ENCODE data around the gene YIPF1.
A peak's percentile ranks its signal among the peaks of the same experiment; 100 is the strongest.

Gene YIPF1

DNA sequence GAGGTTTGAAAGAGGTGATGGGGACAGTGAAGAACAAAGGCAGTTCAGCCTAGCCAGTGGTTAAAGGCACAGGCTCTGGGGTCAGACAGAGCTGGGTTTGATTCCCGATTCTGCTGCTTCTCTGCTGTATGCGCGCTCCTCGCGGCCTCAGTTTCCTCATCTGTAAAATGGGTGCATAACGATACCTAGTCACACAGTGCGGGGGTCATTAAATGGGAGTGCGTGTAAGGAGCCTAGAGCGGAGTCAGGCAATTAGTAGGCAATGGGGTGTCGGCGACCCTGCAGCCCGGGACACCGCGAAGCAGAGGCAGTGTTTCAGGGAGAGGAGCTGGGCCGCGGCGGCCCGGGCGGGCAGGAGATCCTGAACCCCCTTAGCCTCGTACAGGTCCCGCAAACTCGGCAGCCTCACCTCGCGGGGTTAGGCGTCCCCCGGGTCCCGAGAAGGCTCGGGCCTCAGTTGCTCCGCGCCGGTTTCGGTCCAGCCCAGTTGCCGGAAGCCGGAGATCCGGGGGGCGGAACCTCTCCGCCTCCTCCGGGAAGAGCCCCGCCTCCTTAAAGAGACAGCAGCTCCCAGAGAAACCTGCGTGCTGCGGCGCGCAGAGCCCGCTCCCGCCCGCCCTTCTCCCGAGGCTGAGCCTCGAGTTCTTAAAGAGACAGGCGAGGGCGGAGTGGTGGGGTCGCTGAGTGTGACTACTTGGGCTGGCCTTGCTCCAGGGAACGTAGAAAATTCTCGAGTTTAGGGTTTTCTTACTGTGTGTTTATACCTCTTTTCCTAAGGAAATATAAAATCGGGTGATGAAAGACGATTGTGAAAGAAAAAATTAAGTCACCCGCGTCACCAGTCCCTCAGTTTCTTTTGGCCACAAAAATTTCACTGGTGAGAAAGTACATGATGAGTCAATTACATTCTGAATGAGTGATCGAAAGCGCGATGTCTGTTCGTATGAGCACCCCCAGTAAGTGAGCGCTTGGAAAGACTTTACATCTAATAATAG lies at the start of gene YIPF1:
TSS of gene YIPF1 (minus strand) at position 494 of the 995 bp plus-strand sequence. CDS start 860 bp downstream, outside the sequence.
- FAIRE-seq, result peak; percentile 13

DNA sequence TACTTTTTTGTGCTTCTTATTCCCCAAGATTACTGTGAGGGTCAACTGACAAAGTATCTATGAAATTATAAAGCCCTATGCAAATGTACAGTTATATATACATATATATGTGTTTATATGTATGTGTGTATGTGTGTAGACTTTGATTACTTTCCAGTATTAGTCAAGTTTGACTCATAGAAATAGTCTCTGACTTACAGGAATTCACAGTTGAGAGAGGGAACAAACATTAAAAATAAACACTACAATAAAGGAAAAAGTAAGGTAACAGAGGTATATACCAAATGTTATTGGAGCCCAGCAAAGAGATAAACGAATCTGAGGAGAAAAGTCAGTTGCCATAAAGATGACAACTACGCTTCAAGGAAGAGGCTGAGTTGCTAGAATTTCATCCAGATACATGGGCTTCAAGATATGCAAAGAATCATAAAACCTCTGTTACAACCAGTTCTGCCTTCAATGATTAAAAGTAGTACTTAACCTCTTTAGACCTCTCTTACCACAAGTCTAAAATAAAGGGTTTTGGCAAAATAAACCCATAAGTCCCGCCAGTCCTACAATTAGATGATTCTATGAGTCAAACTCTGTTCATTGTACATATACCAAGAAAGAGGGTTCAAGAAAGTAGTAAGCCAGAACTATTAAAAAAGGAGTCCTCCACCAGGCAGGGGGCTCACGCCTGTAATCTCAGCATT lies 48.7 kb upstream of the YIPF1 start:
- no peak for FAIRE-seq

DNA sequence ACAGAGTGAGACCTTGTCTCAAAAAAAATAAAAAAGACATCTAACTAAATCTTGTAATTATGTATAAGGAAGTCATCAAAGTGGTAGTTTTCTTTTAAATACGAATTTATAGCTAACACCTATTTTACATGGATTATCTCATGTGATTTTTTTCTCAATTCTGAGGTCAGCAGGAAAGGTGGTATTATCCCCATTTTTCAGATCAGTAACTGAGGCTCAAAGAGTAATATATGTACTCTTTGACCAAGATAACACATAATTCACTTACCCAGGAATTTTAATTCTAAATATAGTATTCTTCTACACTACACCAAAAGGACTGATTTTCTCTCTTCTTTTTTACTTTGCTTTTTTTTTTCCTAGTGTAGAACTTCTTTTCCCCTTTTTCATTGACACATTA lies 46.8 kb upstream of the YIPF1 start:
- no peak for FAIRE-seq

DNA sequence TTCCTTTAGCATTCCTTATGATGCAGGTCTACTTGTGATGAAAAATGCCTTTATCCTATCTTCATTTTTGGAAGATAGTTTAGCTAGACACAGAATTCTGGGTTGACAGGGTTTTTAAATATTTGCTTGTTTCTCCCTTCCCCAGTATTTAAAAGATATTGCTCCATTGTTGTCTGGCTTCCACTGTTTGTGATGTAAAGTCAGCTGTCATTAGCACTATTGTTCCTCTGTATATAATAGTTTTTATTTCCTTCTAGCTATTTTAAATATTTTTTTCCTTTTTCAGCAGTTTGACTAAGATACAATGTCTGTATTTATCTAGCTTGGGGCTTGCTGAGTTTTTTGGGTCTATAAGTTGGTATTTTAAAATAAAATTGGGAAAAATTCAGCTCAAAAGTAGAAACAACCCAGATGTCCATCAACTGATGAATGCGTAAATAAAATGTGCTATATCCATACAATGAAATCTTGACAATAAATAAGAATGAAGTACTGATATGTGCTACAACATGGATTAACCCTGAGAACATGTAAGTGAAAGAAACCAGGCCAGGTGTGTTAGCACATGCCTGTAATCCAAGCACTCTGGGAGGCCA lies 44.7 kb upstream of the YIPF1 start:
- FAIRE-seq, result peak; percentile 44

DNA sequence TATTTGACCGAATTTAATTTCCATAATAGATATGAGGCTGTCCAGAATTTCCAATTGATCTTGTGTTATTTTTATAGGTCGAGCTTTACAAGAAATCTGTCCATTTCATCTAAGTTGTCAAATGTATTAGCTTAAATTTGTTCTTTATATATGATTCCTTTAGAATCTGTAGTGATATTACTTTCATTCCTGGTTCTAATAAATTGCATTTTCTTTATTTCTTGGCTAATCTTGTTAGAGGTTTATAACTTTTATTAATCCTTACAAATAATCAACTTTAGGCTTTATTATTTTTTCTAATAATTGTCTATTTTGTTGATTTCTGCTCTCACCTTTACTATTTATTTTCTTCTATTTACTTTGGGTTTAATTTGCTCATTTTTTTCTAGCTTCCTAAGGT lies 41.9 kb upstream of the YIPF1 start:
- FAIRE-seq, result peak; percentile 79

DNA sequence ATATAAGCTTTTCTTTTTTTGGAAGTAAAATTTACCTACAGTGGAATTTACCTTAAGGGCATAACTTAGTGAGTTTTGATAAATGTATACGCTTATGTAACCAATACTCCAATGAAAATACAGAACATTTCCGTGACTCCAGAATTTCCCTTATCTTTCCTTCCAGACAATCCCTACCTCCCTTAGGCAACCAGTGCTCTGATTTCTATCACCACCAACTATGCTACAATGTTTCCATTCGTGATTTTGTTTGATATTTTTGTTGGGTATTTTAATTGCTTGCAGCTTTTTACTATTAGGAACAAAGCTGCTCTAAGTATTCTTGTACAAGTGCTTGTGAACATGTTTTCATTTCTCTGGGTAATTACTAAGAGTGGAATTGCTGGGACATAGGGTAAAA lies 41.3 kb upstream of the YIPF1 start:
- FAIRE-seq, result no peak

DNA sequence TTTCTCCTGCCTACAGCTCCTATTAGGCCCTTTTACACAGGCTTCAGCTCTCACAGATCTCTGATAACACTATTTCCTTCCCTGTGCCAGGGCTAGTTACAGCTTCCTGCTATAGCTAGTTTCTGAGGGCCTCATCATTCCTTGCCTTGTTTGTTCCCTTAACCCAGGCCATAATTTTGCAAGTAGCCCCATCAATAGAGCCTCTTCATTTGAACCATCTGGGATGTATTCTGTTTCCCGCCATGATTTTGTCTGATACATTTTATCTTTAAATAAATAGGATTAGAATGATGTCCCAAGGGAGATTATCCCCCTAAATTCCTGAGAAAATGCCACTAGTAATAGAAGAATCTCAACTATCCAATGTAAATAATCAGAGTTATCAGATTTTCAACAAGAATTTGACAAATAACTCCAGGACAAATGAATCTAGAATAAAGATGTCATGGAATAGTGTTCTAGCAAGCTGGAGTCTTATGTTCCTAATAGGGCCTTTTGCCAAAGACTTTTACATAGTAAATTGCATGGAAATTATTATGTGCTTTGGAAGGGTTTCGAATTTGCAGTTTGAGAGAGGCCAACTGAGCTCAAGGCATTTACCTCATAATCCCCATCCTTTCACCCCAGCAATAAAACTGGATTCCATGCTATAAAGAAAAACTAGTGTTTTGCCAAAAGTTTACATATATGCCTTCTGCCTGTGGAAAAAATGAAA lies 39.8 kb upstream of the YIPF1 start:
- no peak for FAIRE-seq

DNA sequence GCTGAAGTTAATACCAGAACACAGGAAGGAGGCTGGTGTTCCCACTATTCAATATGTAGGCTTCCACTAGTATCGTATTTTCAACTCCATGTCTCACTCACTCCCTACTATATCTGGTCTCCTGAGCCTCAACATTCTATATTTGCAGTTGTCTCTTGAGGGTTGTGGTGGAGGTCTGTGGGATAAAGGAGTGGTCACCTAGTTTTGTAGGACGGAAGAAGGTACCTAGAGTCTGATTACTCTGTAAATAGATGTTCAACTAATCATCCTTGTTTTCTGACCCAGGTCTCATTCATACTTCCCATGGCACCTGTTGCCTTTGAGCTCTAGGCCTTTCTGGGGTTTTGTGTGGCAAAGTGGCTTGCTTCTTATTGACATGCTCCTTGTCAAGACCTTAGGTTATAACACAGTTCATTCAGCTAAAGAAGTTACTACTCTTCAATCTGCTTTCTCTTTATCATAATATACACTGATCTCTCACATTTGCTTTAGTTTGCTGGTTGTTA lies 37.8 kb upstream of the YIPF1 start:
- no peak for FAIRE-seq

DNA sequence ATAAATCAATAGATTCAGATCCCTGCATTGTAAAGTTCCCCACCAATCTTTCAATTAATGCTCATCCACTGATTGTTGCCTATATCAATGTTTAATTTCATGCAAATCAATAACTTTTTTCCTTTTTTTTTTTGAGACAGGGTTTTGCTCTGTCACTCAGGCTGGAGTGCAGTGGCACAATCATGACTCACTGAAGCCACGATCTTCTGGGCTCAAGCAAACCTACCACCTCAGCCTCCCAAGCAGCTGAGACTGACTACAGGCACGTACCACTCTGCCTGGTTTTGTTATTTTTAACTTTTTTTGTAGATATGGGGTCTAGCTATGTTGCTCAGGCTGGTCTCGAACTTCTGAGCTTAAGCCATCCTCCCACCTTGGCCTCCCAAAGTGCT lies 30.1 kb upstream of the YIPF1 start:
- no peak for FAIRE-seq

DNA sequence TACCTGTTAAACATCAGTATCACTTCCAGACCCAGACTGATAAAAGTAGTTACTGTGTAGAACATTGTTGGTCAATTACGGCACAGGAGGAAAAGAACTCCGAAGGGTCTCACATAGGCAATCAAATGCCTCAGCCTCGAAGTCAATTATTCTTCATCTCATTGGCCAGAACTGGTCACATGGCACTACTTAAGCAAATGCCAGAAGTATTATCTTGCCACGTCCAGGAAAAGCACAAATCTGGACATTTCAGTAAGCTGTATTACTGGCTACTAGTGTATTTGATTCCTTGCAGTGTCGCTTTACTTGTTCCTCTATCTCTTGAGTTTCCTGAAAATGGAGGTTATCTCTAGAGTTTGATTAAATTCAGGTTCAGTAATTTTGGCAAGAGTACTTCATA lies 28.7 kb upstream of the YIPF1 start:
- FAIRE-seq, result no peak

DNA sequence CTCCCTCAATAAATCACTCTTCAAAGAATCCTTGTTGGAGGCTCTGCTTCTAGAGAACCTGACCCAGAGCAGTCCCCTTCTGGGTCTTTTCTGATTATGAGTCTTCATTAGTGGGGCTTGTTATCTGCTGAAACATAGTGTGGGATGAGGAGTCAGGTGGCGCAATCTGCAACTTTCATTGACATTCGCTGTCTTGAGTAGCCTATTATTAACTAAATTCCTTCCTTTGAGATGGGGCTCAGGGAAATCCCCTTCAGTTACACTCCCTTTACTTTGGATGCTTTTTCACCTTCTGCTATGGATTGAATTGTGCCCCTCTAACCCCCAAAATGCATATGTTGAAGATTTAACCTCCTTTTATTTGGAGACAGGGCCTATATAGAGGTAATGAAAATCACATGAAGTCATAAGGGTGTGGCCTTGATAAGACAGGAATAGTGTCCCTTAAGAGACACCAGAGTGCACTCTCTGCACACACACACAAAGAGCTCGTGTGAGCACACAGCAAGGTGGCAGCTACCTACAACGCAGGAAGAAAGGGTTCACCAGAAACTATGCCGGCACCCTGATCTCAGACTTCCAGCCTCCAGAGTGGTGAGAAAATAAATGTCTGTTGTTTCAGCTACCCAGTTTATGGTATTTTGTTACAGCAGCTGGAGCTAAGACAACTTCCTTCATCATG lies 23.9 kb upstream of the YIPF1 start:
- FAIRE-seq, result no peak

DNA sequence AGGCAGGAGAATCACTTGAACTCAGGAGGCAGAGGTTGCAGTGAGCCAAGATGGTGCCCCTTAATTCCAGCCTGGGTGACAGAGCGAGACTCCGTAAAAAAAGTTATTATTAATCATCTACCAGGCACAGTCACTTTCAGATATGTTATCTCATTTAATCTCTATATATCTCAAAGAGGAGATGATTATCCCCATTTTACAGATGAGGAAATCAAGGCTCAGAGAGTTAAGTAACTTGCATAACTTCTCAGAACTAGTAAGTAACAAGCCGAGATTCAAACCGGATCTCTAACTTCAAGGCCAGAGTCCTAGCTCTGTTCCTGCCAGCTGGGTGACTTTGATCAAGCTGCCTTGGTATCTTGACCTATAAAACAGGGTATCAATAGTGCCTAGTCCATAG lies 21.8 kb upstream of the YIPF1 start:
- FAIRE-seq, result no peak

DNA sequence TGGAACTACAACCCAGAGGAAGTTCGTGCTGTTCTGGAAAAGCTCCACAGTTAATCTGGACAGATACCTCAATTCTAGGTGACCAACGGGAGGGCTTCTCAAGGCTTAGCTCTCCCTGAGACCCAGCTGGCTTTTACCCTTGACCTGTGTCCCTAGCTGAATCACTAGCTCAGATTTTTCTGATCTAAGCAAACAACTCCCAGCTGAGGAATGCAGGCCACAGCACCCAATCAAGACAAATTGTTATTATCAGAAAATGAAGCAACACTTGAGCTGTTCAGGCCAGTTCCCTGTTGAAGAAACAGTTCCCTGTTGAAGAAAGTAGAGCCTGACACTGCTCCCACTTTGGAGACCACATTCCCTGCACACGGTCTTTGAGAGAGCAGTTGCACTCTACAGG lies 20.3 kb upstream of the YIPF1 start:
- no peak for FAIRE-seq

DNA sequence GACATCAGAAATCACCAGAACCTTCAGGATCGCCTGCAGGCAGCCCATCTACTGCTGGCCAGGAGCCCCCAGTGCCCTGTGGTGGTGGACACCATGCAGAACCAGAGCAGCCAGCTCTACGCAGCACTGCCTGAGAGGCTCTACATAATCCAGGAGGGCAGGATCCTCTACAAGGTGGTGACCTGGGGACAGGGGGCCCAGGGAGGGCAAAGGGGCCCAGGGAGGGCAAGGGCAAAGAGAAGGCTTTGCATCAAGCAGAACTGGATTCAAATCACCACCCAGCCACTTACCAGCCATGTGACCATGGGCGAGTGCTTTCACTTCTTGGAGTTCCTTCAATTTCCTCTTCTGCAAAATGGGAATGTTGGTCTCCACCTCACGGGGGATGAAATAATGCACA lies 16.5 kb upstream of the YIPF1 start:
- FAIRE-seq, result no peak

DNA sequence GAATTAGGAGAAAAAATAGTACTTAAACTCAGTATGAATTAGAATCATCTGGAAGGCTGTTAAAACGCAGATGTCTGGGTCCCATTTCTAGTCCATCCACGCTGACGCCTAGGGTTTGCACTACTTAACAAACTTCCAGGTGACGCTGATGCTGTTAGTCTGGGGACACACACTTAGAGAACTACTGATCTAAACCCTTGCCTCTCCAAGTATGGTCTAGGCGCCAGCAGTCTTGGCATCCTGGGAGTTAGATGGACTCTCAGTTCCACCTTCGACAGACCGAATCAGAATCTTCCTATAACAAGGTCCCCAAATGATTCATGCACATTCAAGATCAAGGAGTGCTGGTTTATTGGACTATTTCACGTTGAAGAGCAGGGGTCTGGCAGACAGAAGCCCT lies 15.9 kb upstream of the YIPF1 start:
- no peak for FAIRE-seq

DNA sequence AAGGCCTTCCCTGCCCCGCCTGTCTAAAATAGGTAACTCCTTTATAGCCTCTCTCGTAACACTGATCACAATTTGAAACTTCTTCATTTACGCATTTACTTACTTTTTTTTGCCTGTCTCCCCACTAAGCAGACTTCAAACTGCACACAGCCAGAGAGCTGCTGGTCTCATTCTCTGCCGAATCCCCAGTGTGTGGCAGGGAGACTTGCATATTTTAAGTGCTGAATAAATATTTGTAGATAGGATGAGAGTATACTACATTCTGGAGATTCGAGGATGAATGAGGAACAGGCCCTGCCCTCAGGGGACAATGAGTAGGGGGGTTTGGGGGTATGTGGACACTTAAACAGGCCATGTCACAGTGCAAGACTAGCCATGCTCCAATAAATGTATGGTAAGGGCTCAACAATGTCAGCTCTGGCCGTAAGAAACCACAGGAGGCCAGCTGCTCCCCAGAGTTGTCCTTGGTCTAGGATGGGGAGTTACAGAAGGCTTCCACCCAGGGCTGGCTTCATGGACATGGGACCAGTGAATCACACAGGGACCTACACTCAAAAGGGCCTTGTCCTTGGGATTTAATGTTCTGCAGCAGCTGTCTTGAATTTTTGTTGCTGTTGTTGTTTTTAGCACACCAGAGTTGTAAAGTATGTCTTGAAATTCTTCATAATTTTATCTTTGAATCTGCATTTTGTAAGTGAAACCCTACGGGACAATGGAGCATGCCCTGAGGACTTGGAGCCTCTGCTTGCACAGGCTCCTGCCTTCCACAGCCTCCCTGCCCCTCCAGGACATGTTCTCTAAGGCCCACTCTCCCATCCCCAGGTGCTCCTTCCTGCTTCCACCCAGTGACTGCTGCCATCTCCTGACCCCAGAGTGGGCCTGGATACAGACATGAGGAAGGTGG lies 12.9 kb upstream of the YIPF1 start:
- FAIRE-seq, result no peak

DNA sequence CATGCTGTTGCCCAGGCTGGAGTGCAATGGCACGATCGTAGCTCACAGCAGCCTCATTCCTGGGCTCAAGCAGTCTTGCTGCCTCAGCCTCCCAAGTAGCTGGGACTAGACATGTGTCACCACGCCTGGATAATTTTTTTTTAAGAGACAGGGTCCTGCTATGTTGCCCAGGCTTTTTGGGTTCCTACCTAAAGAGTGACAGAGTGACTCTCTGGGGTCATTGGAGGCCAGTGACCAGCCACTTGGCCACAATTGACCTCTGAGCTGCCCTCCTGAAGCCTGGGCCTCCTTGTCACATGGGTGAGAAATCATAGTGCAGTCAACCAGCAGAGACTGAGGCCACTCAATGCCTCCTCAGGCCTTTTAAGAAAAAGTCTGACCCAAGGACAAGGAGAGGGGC lies 10.1 kb upstream of the YIPF1 start:
- FAIRE-seq, result no peak

DNA sequence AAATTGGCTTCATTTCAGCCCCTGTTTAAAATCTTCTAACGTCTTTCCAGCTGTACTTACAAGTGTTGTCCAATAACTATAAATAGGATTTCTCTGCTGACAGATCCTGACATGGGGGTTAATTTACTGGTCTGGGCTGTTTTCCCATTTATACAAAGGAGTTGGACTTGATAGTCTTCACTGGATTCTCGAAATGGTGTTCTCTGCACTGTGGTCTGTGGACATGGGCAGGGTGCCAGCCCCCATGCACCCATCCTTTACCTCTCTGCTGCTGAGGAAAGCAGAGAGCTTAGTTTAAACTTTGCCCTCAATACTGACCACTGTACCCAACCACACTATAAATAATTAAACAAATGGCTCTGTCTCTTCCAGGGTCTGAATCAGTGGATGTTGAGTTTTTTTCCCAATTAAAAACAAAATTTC lies 9.6 kb upstream of the YIPF1 start:
- FAIRE-seq, result no peak

DNA sequence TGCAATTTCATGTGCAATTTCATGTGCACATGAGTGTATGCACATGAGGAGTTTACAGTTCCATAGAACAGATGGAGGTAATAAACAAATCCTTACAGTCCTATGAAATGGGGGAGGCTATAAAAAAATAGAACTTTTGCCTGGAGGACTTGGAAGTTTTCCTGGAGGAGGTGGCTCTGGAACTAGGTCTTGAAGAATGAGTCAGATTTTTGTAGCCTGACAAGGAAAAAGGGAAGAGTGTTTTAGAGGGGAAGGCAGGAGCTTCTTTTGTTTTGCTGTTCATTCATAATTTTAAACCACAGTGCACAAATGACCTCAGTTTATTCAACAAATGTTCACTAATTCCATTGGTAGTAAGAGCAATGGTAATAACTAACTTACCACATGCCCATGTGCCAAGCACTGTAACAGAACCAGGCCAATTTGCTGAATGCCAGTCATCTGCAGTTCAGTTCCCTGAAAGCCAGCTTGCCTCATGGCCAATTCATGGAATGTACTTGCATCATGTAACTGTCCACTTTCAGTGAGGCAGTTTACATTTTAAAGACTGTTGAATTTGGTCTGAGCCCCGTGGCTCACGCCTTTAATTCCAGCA lies 7.1 kb upstream of the YIPF1 start:
- no peak for FAIRE-seq

DNA sequence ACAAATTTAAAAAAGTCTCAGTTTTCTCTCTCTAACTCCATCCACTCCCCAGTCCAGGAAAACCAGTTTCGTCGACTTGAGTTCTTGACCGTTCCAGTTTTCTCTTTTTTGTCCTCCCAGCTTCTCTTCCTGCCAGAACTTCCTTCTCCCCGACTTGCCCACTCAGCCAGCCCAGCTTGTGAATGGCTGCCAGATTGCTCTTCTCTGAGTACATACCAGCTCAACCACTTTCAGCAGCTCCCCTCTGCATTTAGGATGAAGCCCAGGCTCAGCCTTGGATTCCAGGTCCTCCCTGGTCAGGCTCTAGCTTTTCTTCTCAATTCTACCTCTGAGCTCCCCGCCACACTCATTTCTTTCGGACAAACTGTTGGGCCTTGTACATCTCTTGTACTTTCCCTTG lies 5.8 kb upstream of the YIPF1 start:
- FAIRE-seq, result no peak

DNA sequence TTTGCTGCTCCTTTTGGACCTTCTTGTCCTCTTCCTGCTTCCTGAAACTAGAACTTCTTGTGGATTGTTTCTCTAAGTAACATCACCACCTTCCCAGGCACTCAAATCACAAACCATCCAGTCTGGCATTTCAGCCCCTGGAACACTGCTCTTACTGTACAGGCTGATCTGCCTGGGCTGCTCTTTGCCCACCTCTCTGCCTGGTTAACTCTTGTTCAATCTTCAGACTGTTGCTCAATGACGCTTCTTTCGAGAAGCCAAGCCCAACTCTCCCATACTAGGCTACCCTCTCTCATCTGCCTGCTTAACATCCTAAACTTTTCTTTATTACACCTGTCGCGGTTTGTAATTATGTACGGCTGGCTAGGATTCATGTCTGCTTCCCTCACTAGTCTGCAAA lies 5.0 kb upstream of the YIPF1 start:
- FAIRE-seq, result no peak
